HK-2 (cell line): ENCODE data around the gene EOLA2.
A peak's percentile ranks its signal among the peaks of the same experiment; 100 is the strongest.
"Not testable (repeated sequence)": the region's sequence is repeated elsewhere in the genome, so short reads cannot be mapped to it uniquely, and the experiment has no call there.

Experiments
- DNase-seq: peaks from one replicate; pipeline ENCODE4 v3.0.0-alpha.2; 2018; ENCODE audit not compliant: unreplicated experiment

The EOLA2 gene

GRCh38 chrX:149938427-149938880, at the start of gene EOLA2:
Gene EOLA2 (minus strand): TSS chrX:149938491. CDS start chrX:149933874, 4,617 bp downstream.
- DNase-seq = peak; percentile 94

- no peak for DNase-seq
Measured at GRCh38 chrX:149987613-149988012, 49.3 kb upstream of the EOLA2 start.

DNA sequence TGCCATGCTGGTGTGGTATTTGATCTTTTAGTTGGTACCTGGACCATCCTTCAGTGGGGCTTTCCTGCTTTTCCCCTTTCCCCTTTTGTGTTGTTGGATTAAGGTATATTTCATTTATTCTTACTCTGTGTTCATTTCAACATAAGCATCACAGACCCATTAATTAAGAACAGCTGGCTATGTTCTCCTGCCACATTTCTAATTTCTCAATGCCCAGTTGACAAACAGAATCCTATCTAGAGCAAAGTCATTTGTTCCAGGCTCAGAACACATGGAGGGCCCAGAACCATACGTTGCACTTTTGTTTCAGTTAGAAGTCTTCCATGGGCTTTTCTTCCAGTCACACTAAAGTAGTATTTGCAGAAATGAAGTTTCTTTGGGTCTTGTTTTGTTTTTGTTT, 46.1 kb upstream of the EOLA2 start:
- no peak for DNase-seq

- DNase-seq = peak; percentile 6
Measured at GRCh38 chrX:149982310-149982709, 44.0 kb upstream of the EOLA2 start.

DNA sequence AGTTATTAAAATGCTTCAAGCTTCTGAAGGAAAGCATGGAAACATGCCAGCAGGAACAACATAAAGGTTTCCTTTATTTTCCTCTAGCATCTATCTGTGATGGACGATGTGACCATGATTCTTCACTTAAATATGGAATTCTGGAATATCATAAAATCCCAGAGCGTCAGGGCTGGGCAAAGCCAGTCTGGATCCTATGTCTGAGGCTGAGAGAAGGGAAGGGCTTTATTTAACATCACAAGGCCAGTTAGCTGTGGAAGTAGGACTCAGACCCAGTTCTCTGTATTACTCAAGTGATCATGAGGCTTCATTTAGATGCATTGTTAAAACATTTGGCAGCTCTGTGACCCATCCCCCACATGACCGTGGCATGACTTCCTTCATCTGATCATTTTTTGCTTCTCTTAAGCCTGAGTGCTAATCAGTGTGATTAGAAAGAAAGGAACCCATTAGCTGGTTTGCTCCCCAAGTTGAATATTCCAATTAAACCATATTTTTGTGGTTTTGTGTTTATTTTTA, 40.9 kb upstream of the EOLA2 start:
- DNase-seq = no peak

- peak; percentile 40 for DNase-seq
Measured at GRCh38 chrX:149962859-149963757, 24.8 kb upstream of the EOLA2 start.

GRCh38 chrX:149962010-149962409, 23.7 kb upstream of the EOLA2 start:
- DNase-seq = no peak

GRCh38 chrX:149961572-149961971, 23.3 kb upstream of the EOLA2 start:
- no peak for DNase-seq

GRCh38 chrX:149950681-149951080, 12.4 kb upstream of the EOLA2 start:
- no peak for DNase-seq

DNA sequence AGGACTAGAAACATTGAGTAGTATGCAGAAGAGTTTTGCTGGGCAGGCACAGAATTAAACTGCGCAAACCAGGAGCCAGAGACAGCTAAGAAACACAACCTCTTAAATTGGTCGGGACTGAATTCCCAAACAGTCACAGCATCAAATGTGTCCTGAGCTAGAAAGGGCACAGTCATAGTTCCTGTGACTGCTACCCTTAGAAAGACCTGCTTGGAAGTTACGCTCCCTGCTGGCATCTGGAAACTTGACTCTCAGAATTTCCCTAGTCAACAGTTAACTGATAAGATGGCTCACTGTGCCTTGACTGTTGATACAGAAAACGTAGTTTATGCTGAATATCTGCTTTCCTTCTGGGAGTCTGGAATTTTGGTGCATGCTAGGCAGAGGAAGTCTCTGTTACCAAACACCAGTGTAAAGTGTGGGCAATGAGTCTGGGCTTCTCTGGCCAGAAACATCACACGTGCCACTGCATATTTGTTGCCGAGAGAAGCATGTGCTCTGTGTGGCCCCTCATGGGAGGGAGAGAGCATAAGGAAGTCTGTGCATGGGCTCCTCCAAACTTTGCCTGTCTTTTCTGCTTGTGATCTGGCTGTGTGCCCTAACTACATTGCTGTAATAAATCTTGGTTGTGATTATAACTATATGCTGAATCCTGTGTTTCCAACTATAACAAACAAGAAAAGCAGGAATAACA, 11.6 kb upstream of the EOLA2 start:
- DNase-seq = no peak

DNA sequence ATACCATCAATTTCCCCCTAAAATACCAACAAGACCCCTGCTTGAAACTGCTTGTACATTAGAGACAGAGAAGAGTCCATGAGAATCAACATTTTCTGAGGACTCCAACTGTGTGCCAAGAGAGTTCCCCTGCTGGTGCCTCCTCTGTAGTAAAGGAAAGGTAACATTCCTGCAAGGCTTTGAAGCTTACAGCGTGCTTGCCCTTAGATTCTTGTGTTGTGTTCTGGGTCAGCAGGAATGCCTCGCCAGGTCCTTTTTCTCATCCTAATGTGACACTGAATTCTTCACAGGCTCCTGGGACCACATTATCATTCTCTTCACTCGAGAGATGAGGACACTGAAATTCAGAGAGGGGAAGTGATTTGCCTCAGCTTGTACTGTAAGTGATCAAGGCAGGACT, 9.7 kb upstream of the EOLA2 start:
- DNase-seq = no peak

DNA sequence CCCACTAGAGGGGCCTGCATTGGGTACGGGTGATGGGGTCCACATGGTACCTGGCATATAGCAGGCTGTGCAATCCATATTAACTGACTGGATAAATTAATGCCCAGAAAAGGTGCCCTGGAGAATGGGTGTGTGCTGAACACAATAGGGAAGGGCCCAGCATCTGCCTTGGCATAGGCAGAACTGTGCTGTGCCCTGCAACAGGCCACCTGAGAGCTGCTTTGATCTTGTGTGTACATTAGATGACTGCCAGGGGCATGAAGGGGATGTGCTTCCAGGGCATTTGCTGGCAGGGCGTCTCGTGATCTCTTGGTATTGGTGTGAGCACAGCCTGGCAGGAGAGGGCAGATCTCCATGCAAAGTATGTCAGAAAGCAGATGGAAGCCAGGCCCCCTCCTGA, 8.6 kb upstream of the EOLA2 start:
- not testable (repeated sequence) for DNase-seq

DNA sequence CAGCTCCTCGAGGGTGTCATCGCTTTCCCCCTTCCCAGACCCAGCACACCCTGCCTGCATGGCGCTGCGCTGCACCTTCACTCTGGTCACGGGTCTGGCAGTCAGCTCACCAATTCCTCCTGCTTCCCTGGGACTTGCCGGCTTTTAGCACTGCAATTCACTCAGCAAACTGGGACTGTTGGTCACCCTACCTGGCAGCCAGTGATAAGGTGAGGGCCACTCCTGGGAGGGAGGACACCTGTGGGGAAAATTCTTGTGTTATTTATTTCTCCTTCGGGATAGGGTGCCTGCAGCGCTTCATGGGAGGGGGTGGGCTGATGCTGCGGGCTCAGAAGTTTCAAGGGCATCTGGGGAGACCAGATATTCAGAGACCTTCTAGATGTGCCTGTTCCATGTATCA, 7.5 kb upstream of the EOLA2 start:
- not testable (repeated sequence) for DNase-seq

DNA sequence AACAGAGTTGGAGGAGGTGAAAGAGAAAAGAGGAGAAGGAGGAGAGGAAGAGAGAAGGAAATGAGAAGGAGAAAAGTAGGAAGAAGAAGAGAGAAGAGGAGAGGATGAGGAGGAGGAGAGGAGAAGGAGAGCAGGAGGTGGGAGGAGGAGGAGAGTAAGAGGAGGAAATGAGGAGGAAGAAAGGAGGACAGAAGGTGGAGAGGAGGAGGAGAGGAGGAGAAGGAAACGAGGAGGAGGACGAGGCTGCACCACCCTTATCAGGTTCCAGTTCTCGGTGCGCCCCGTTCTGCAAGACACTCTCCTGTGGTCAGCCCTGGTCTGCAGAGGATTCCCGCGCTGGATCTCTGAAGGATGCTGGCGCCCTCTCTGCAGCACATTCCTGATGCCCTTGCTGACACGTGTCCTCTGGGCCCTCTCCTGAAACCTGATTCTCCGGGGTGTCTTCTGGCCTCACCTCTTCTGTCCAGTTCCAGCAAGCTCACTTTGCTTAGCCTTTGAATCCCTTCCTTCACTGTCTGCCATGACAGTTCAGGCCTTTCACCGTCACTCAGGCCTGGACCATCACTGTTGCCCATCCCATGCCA, 6.9 kb upstream of the EOLA2 start:
- not testable (repeated sequence) for DNase-seq

DNA sequence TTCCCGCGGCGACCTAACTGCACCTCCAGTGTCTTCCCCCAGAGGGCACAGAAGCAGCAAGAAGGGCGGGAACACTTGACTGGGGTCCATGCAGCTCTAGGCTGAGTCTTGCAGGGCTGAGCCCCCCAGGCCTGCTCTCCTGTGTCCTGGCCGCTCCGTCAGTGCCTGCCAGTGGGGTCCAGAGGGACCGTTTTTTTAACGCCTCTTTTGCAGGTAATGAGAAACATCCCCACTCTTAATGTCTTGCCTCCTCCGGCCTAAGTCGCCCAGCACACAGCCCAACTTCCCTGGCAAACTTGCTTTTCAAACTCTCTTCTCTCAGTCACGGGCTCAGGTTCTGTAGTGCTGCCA, 2.4 kb upstream of the EOLA2 start:
- DNase-seq = not testable (repeated sequence)

DNA sequence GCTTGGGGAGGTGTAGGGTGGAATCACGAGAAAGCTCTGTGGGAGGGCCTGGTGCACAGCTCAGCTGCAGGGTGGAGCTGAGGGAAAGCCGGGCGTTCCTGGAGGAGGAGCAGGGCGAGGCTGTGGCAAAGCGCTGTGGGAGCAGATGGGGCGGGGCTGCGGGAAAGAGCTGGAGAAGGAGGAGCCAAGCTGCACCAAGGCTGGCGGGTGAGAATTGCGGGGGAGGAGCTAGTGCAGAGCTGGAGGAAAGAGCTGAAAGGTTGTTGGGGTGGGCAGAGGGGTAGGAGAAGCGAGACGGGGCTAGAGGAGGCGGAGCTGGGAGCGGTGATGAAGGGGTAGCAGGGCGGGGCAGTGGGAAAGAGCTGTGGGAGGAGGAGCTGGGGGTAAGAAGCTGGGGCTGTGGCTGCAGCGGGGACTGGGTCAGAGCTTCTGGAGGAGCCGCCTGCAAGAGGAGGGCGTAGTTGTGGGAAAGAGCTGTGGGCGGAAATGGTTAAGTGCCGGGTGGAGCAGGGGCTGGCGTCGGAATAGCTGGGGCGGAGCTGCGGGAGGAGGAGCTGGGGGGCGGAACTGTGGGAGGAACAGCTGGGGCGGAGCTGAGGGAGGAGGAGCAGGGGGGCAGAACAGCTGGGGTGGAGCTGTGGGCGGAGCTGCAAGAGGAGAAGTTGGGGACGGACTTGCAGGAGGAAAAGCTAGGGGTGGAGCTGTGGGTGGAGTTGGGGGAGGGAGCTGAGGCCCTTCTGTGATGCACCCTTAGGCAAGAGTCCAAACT, 1.8 kb upstream of the EOLA2 start:
- peak; percentile 93 for DNase-seq

GRCh38 chrX:149939655-149939904, 1.3 kb upstream of the EOLA2 start:
- no peak for DNase-seq

DNA sequence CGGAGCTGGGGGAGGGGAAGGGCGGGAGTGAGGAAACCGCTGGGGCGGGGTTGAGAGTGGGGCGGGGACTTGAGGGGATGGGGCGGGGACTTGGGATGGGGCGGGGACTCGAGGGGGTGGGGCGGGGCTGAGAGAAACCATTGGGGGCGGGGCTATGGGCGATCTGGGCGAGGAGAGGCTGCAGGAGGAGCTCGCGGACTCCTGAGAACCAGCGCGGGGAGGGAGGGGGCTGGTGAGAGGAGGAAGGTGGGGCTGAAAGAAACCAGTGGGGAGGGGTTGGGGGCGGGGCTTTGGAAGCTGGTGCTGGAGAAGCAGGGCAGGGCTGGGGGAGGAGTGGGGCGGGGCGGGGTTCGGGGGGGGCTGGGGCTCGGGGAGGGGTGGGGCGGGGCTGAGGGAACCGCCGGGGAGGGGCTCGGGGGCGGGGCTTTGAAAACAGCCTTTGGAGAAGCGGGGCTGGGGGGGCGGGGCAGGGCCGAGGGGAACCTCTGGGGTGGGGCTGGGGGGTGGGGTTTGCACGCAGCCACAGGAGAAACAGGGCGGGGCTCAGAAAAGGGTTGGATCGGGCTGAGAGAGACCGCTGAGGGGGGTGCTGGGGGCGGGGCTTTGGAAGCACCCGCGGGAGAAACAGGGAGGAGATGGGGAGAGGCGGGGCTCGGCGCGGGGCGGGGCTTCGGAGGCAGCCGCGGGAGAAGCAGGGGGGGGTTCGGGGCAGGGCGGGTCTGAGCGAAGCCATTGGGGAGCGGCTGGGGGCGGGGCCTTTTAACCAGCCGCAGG, 777 bp upstream of the EOLA2 start:
- peak; percentile 94 for DNase-seq

GRCh38 chrX:149937871-149938426, 342 bp downstream of the EOLA2 start:
- DNase-seq = no peak

- DNase-seq = not testable (repeated sequence)
Measured at GRCh38 chrX:149937328-149937727, 963 bp downstream of the EOLA2 start.

GRCh38 chrX:149933547-149933946, 4.7 kb downstream of the EOLA2 start:
- DNase-seq = not testable (repeated sequence)
